Gastrocnemius medialis (tissue), 4 donors: ENCODE measurements around the gene KATNA1.
A peak's percentile ranks its signal among the peaks of the same experiment; 100 is the strongest.

ENCODE experiments used
- CTCF ChIP-seq, 5 experiments: fragments of 450-650 bp in 3 of 5; fragments of 200-600 bp in 2 of 5; sonication (generic) in 2 of 5; IDR thresholded peaks in 4 of 5; conservative IDR thresholded peaks in 1 of 5; 1 replicate in 4 of 5; 2 replicates in 1 of 5; pipeline ENCODE4 v1.5.1; 2016 to 2019; ENCODE audit warnings: antibody characterized with exemption in 5 of 5, mild to moderate bottlenecking in 3 of 5, moderate library complexity in 3 of 5
- POLR2A ChIP-seq, 2 donors: fragments of 450-650 bp; IDR thresholded peaks; one replicate each; pipeline ENCODE4 v1.6.1; 2017; ENCODE audit warnings: antibody characterized with exemption in 2 of 2, mild to moderate bottlenecking in 2 of 2, moderate library complexity in 2 of 2

- TF ChIP-seq CTCF (IDR thresholded peaks at IDR 0.05 in 4 of 5, conservative IDR thresholded peaks at IDR 0.05 in 1 of 5): peak in 1 of 5 experiments; percentile 31
- TF ChIP-seq POLR2A (IDR thresholded peaks at IDR 0.05): no peak
Observed at GRCh38 chr6:149560736-149561135, 87.8 kb downstream of the KATNA1 start.
